DND-41 (cell line): ENCODE results near the gene PGM5.

ENCODE experiments used
- EZH2 ChIP-seq: IDR thresholded peaks from 3 replicates; pipeline ENCODE4 v1.6.1; 2012; ENCODE audit warnings: borderline replicate concordance, low read depth, mild to moderate bottlenecking, moderate library complexity, low read length, inconsistent platforms; ENCODE audit not compliant: severe bottlenecking
- TF ChIP-seq, protein P1 (sequence below): IDR thresholded peaks from 2 replicates; pipeline ENCODE4 v1.5.1; 2012; ENCODE audit warnings: borderline replicate concordance, low read length, moderate library complexity, mild to moderate bottlenecking; ENCODE audit not compliant: poor library complexity, severe bottlenecking; ENCODE audit errors: extremely low read depth

DNA sequence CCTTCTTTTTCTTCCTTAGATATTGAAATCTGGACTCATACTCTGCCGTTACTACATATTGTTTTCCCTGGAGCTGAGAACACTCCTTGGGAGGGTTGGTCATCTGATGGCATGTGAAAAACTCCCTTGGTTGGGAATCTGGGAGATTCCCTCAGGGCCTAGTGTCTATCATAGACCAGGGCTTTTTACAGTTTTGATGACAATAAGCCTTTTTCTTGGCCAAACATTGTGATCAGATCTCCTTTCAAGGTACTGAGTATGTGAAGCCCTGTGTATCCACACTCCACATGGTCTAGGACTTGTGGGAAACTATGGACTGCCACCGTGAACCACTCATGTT, 151.4 kb downstream of the PGM5 start:
- TF ChIP-seq, protein P1, sequence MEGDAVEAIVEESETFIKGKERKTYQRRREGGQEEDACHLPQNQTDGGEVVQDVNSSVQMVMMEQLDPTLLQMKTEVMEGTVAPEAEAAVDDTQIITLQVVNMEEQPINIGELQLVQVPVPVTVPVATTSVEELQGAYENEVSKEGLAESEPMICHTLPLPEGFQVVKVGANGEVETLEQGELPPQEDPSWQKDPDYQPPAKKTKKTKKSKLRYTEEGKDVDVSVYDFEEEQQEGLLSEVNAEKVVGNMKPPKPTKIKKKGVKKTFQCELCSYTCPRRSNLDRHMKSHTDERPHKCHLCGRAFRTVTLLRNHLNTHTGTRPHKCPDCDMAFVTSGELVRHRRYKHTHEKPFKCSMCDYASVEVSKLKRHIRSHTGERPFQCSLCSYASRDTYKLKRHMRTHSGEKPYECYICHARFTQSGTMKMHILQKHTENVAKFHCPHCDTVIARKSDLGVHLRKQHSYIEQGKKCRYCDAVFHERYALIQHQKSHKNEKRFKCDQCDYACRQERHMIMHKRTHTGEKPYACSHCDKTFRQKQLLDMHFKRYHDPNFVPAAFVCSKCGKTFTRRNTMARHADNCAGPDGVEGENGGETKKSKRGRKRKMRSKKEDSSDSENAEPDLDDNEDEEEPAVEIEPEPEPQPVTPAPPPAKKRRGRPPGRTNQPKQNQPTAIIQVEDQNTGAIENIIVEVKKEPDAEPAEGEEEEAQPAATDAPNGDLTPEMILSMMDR = no peak
- TF ChIP-seq EZH2 = no peak
